ENCODE measurements around the gene RHBDL1. TPM values are rescaled to one million over a fixed set of nuclear protein-coding genes. Genes with fewer than 3 reads are reported as not detected.

Gene RHBDL1
- total and polyA plus RNA-seq, 2 of the 8 experiments (the other 6 are each of a cell fraction or from before 2014, with no cell fraction given), result 4.0 to 8.1 TPM

DNA sequence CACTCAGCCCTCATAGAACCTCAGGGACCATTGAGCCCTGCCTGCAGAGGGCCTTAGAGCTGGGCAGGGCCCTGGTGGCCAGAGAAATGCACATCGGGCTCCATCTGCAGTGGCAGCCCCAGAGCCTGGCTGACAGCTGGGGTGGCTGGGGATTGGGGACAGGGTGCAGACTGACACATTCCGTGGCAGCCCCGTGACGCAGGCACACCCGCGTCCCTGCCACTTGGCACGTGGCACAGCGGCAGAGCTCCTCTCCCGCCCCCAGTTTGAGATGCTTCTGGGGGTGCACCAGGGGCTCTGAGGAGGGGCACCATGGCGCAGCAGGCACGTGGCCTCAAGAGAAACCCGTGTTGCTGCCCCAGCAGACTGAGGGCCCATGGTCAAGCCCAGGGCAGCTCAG is 27.9 kb downstream of the RHBDL1 start:
- FAIRE-seq (no peak), DNase-seq (ENCODE audit: low read depth in 1 of 2, low spot score in 2 of 2) (no peak)
- Histone ChIP-seq H4K8ac (ENCODE audit: extremely low read depth, insufficient read depth, low read length) (no peak overlapping the region), H3K27ac (ENCODE audit: low read depth, low read length) (no peak overlapping the region), H2AK5ac (ENCODE audit: low read depth, low read length) (no peak overlapping the region), H2AFZ (ENCODE audit: low read length) (no peak overlapping the region), H3K23ac (ENCODE audit: insufficient read length) (no peak overlapping the region), H3K4me1 (replicated peaks in 1 of 4; ENCODE audit: control insufficient read depth in 3 of 4, insufficient read depth in 4 of 4, low read length in 3 of 4) (peaks cover 0 to 8% (median 2%) of the 10 kb centered on the region in 4 experiments; a peak in 4 of 7 replicates), H2BK12ac (ENCODE audit: low read depth, low read length) (no peak overlapping the region), H2BK15ac (ENCODE audit: low read length) (no peak overlapping the region), H3K79me2 (ENCODE audit: control insufficient read depth in 1 of 2, insufficient read depth in 2 of 2, low read length in 2 of 2) (no peaks in the 10 kb centered on the region), H3K4me3 (ENCODE audit: extremely low read depth in 1 of 4, insufficient read depth in 2 of 4, low read depth in 3 of 4, low read length in 4 of 4) (no peak overlapping the region), H3K18ac (ENCODE audit: extremely low read depth, low read length) (no peak overlapping the region), H2BK5ac (ENCODE audit: low read depth, low read length) (no peak overlapping the region), H3K9me3 (ENCODE audit: insufficient read depth in 2 of 2, low read depth in 1 of 2, low read length in 1 of 2) (no peaks in the 10 kb centered on the region), H3K27me3 (replicated peaks in 1 of 4; ENCODE audit: control insufficient read depth in 3 of 4, extremely low read depth in 1 of 4, insufficient read depth in 3 of 4, low read length in 3 of 4) (peaks cover 62 to 91% (median 87%) of the 10 kb centered on the region in 4 experiments), H3K79me1 (ENCODE audit: low read depth, low read length) (no peaks in the 10 kb centered on the region), H4K20me1 (replicated peaks in 1 of 2; ENCODE audit: control insufficient read depth in 1 of 2, insufficient read depth in 2 of 2, low read length in 2 of 2) (peaks cover 8 to 30% of the 10 kb centered on the region in 2 experiments), H3K56ac (replicated peaks; ENCODE audit: insufficient read length, low read depth, low read length) (no peak overlapping the region), H3K4me2 (ENCODE audit: insufficient read depth in 1 of 2, low read depth in 2 of 2, low read length in 2 of 2) (no peak overlapping the region), H4K91ac (replicated peaks; ENCODE audit: insufficient read length, low read length) (no peak overlapping the region), H3K23me2 (ENCODE audit: low read depth, low read length) (peaks cover 12% of the 10 kb centered on the region; the same call in 1 of the 2 replicates), H2BK20ac (ENCODE audit: low read length) (no peak overlapping the region), H3K9ac (replicated peaks in 1 of 4; ENCODE audit: extremely low read depth in 1 of 4, low read depth in 3 of 4, low read length in 3 of 4) (no peak overlapping the region), H3K14ac (ENCODE audit: insufficient read length) (no peak overlapping the region), H2BK120ac (replicated peaks; ENCODE audit: low read depth, low read length) (no peak overlapping the region), H4K5ac (ENCODE audit: insufficient read length, low read depth, low read length) (no peak overlapping the region), H3K4ac (replicated peaks; ENCODE audit: insufficient read length, low read depth, low read length) (no peak overlapping the region), H3K36me3 (ENCODE audit: control insufficient read depth in 2 of 4, insufficient read depth in 4 of 4, low read length in 3 of 4) (no peaks in the 10 kb centered on the region)
- ChIA-PET POLR2A (ENCODE audit: partially characterized antibody) (interaction anchor here (1.0 to 4.5 kb wide), 9 partner anchors 8 to 97 kb away, joined by 3 to 30 read pairs (median 5); partner anchors contain the start of genes ANTKMT, CCDC78, CIAO3 and GNG13), CTCF (ENCODE audit: partially characterized antibody) (interaction anchor here (1.3 to 33.4 kb wide), 6 partner anchors 9 to 82 kb away, joined by 3 to 977 read pairs (median 10); partner anchors contain the start of genes ANTKMT, CCDC78, CIAO3 and HAGHL)
- WGBS, 2 experiments (ENCODE audit: extremely low coverage in 1 of 2, insufficient coverage in 1 of 2, insufficient read length in 1 of 2, insufficient replicate concordance in 2 of 2, low coverage in 1 of 2, low lambda C conversion rate in 2 of 2, missing lambda C conversion rate in 1 of 2), result 82% methylated on average over 11 of the region's 12 CpGs; no CpG with 5 or more reads in 1 of the 2 experiments
- no peak for TF ChIP-seq CTBP2 (IDR thresholded peaks at IDR 0.05; ENCODE audit: borderline replicate concordance, insufficient read depth, insufficient read length, low read length)
- TF ChIP-seq, protein P1, sequence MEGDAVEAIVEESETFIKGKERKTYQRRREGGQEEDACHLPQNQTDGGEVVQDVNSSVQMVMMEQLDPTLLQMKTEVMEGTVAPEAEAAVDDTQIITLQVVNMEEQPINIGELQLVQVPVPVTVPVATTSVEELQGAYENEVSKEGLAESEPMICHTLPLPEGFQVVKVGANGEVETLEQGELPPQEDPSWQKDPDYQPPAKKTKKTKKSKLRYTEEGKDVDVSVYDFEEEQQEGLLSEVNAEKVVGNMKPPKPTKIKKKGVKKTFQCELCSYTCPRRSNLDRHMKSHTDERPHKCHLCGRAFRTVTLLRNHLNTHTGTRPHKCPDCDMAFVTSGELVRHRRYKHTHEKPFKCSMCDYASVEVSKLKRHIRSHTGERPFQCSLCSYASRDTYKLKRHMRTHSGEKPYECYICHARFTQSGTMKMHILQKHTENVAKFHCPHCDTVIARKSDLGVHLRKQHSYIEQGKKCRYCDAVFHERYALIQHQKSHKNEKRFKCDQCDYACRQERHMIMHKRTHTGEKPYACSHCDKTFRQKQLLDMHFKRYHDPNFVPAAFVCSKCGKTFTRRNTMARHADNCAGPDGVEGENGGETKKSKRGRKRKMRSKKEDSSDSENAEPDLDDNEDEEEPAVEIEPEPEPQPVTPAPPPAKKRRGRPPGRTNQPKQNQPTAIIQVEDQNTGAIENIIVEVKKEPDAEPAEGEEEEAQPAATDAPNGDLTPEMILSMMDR (IDR thresholded peaks at IDR 0.05; ENCODE audit: control extremely low read depth in 1 of 3, insufficient read depth in 1 of 3, low read depth in 1 of 3, low read length in 3 of 3), result 0 out of 4 replicates have a peak, but pooled peaks of 1 of the 3 experiments have one; percentile 2
